GM18909 (cell line): ENCODE data around the gene RLN3.

ENCODE experiments used
- ATAC-seq: cut with Tn5 transposase; IDR thresholded peaks from one replicate; pipeline ENCODE4 v1.9.1; 2021; ENCODE audit warnings: mild to moderate bottlenecking; ENCODE audit not compliant: unreplicated experiment, poor library complexity

RLN3 gene

GRCh38 chr19:14027856-14028450 is at the start of gene RLN3:
Gene RLN3, plus strand, starts transcription at chr19:14028148. Its CDS starts 57 bp downstream, at chr19:14028205.
- no peak for ATAC-seq

GRCh38 chr19:13978351-13979243 is 49.4 kb upstream of the RLN3 start:
- no peak for ATAC-seq

- no peak for ATAC-seq
These were observed 48.7 kb upstream of the RLN3 start for GRCh38 chr19:13979244-13979615.

GRCh38 chr19:13979686-13980085 is 48.3 kb upstream of the RLN3 start:
- no peak for ATAC-seq

- no peak for ATAC-seq
These were observed 47.6 kb upstream of the RLN3 start for GRCh38 chr19:13980340-13980739.

- ATAC-seq, result no peak
These were observed 46.9 kb upstream of the RLN3 start for GRCh38 chr19:13981021-13981420.

- no peak for ATAC-seq
These were observed 46.5 kb upstream of the RLN3 start for GRCh38 chr19:13981467-13981866.

- no peak for ATAC-seq
These were observed 45.9 kb upstream of the RLN3 start for GRCh38 chr19:13981988-13982501.

GRCh38 chr19:13982773-13983172 is 45.2 kb upstream of the RLN3 start:
- ATAC-seq, result no peak

GRCh38 chr19:13983213-13983889 is 44.6 kb upstream of the RLN3 start:
- ATAC-seq, result no peak

- no peak for ATAC-seq
These were observed 43.8 kb upstream of the RLN3 start for GRCh38 chr19:13984186-13984585.

GRCh38 chr19:13984875-13985741 is 42.8 kb upstream of the RLN3 start:
- no peak for ATAC-seq

- ATAC-seq, result peak; percentile 17
These were observed 42.1 kb upstream of the RLN3 start for GRCh38 chr19:13985771-13986347.

GRCh38 chr19:13986348-13986904 is 41.5 kb upstream of the RLN3 start:
- peak; percentile 82 for ATAC-seq

GRCh38 chr19:13987101-13987890 is 40.7 kb upstream of the RLN3 start:
- ATAC-seq, result no peak

GRCh38 chr19:13989487-13989886 is 38.5 kb upstream of the RLN3 start:
- no peak for ATAC-seq

- ATAC-seq, result no peak
These were observed 37.9 kb upstream of the RLN3 start for GRCh38 chr19:13990085-13990484.

GRCh38 chr19:13992025-13992424 is 35.9 kb upstream of the RLN3 start:
- no peak for ATAC-seq
